H9 (cell line): ENCODE measurements around the gene ITGB6. TPM values are rescaled to one million over a fixed set of nuclear protein-coding genes. Genes with fewer than 3 reads are reported as not detected.

Experiments
- DNase-seq: peaks from one replicate; pipeline ENCODE4 v3.0.0-alpha.2; 2017
- H2AFZ ChIP-seq: one replicate; pipeline ENCODE4 v1.6.1; 2013; ENCODE audit warnings: mild to moderate bottlenecking, low read length, control low read depth, moderate library complexity
- H2AK5ac ChIP-seq: 2 replicates; pipeline ENCODE4 v1.6.1; 2013; ENCODE audit warnings: low read length, control low read depth, mixed read lengths; ENCODE audit not compliant: insufficient read length
- H2BK120ac ChIP-seq: one replicate; pipeline ENCODE4 v1.6.1; 2013; ENCODE audit warnings: low read depth, mild to moderate bottlenecking, low read length, control low read depth, inconsistent platforms; ENCODE audit not compliant: poor library complexity, severe bottlenecking
- H2BK12ac ChIP-seq: 2 replicates; pipeline ENCODE4 v1.6.1; 2013; ENCODE audit warnings: low read length, control low read depth, mixed read lengths, low read depth; ENCODE audit not compliant: insufficient read length
- H2BK15ac ChIP-seq: 2 replicates; pipeline ENCODE4 v1.6.1; 2013; ENCODE audit warnings: low read depth, low read length, control low read depth
- H2BK20ac ChIP-seq: one replicate; pipeline ENCODE4 v1.6.1; 2013; ENCODE audit warnings: low read depth, mild to moderate bottlenecking, low read length, control low read depth, inconsistent platforms; ENCODE audit not compliant: poor library complexity, severe bottlenecking
- H2BK5ac ChIP-seq: 2 replicates; pipeline ENCODE4 v1.6.1; 2013; ENCODE audit warnings: low read length, control low read depth, mixed read lengths; ENCODE audit not compliant: insufficient read length
- H3K14ac ChIP-seq: 2 replicates; pipeline ENCODE4 v1.6.1; 2013; ENCODE audit warnings: low read length, control low read depth; ENCODE audit not compliant: insufficient read depth
- H3K18ac ChIP-seq: 2 replicates; pipeline ENCODE4 v1.6.1; 2013; ENCODE audit warnings: low read depth, mild to moderate bottlenecking, mixed read lengths, low read length, control low read depth; ENCODE audit not compliant: insufficient read length
- H3K23ac ChIP-seq: 2 replicates; pipeline ENCODE4 v1.6.1; 2013; ENCODE audit warnings: low read length, control low read depth, mixed read lengths, low read depth; ENCODE audit not compliant: insufficient read length
- H3K23me2 ChIP-seq: 2 replicates; pipeline ENCODE4 v1.6.1; 2013; ENCODE audit warnings: low read depth, mild to moderate bottlenecking, mixed read lengths, low read length, control low read depth; ENCODE audit not compliant: insufficient read length, poor library complexity, severe bottlenecking
- H3K27ac ChIP-seq: 2 replicates; pipeline ENCODE4 v1.5.1; 2013; ENCODE audit warnings: low read length, control low read depth, mixed read lengths, low read depth; ENCODE audit not compliant: insufficient read length
- H3K27me3 ChIP-seq: 2 replicates; pipeline ENCODE4 v1.6.1; 2013; ENCODE audit warnings: low read length, control low read depth, inconsistent platforms; ENCODE audit not compliant: insufficient read depth
- H3K4ac ChIP-seq: 2 replicates; pipeline ENCODE4 v1.6.1; 2013; ENCODE audit warnings: low read depth, mild to moderate bottlenecking, control low read depth, inconsistent platforms, low read length, moderate library complexity
- H3K4me1 ChIP-seq: 2 replicates; pipeline ENCODE4 v1.6.1; 2013; ENCODE audit warnings: low read length, control low read depth, inconsistent platforms; ENCODE audit not compliant: insufficient read depth
- H3K4me2 ChIP-seq: 2 replicates; pipeline ENCODE4 v1.6.1; 2013; ENCODE audit warnings: low read length, control low read depth, mixed read lengths; ENCODE audit not compliant: insufficient read length, insufficient read depth
- H3K56ac ChIP-seq: 2 replicates; pipeline ENCODE4 v1.6.1; 2013; ENCODE audit warnings: low read depth, mild to moderate bottlenecking, mixed read lengths, low read length, control low read depth; ENCODE audit not compliant: insufficient read length
- H3K79me1 ChIP-seq: 2 replicates; pipeline ENCODE4 v1.6.1; 2013; ENCODE audit warnings: low read depth, mild to moderate bottlenecking, moderate library complexity, low read length, control low read depth, inconsistent platforms; ENCODE audit not compliant: insufficient read depth, poor library complexity, severe bottlenecking
- H3K79me2 ChIP-seq: 2 replicates; pipeline ENCODE4 v1.6.1; 2013; ENCODE audit warnings: low read length, control low read depth, inconsistent platforms; ENCODE audit not compliant: insufficient read depth
- H3K9ac ChIP-seq: 2 replicates; pipeline ENCODE4 v1.6.1; 2013; ENCODE audit warnings: low read length, control low read depth, mixed read lengths; ENCODE audit not compliant: insufficient read length; ENCODE audit errors: extremely low read depth
- H3K9me3 ChIP-seq: one replicate; pipeline ENCODE4 v1.6.1; 2013; ENCODE audit warnings: low read depth, low read length, inconsistent platforms; ENCODE audit not compliant: control insufficient read depth
- H3T11ph ChIP-seq: one replicate; pipeline ENCODE4 v1.6.1; 2013; ENCODE audit warnings: mild to moderate bottlenecking, low read length, control low read depth, inconsistent platforms
- H4K20me1 ChIP-seq: one replicate; pipeline ENCODE4 v1.6.1; 2013; ENCODE audit not compliant: control insufficient read depth, insufficient read length, insufficient read depth
- H4K5ac ChIP-seq: 2 replicates; pipeline ENCODE4 v1.6.1; 2013; ENCODE audit warnings: low read depth, mild to moderate bottlenecking, mixed read lengths, low read length, control low read depth; ENCODE audit not compliant: insufficient read length
- H4K8ac ChIP-seq: replicated peaks from 2 replicates; pipeline ENCODE4 v1.6.1; 2013; ENCODE audit warnings: low read length, control low read depth, mixed read lengths, low read depth; ENCODE audit not compliant: insufficient read length
- H4K91ac ChIP-seq: 2 replicates; pipeline ENCODE4 v1.6.1; 2013; ENCODE audit warnings: low read depth, mild to moderate bottlenecking, moderate library complexity, mixed read lengths, low read length, control low read depth; ENCODE audit not compliant: insufficient read length
- H3K27ac Mint-ChIP-seq, 3 experiments: 2 replicates in 2 of 3; 3 replicates in 1 of 3; pipeline ENCODE4 v1.8.0; 2020 to 2021; ENCODE audit warnings: mixed read lengths in 3 of 3, mild to moderate bottlenecking in 1 of 3, moderate library complexity in 1 of 3
- H3K27me3 Mint-ChIP-seq: 2 replicates; pipeline ENCODE4 v1.8.0; 2021; ENCODE audit warnings: low read depth, mild to moderate bottlenecking, moderate library complexity, mixed read lengths
- H3K36me3 Mint-ChIP-seq, 3 experiments: 2 replicates in 2 of 3; 3 replicates in 1 of 3; pipeline ENCODE4 v1.8.0; 2020 to 2021; ENCODE audit warnings: low read depth in 3 of 3, mixed read lengths in 3 of 3; ENCODE audit not compliant: insufficient read depth in 1 of 3
- H3K4me1 Mint-ChIP-seq, 2 experiments: 2 replicates each; pipeline ENCODE4 v1.8.0; 2020; ENCODE audit warnings: mixed read lengths in 2 of 2
- H3K4me3 Mint-ChIP-seq, 2 experiments: 2 replicates in 1 of 2; 3 replicates in 1 of 2; pipeline ENCODE4 v1.8.0; 2020 to 2021; ENCODE audit warnings: mild to moderate bottlenecking in 2 of 2, mixed read lengths in 2 of 2, moderate library complexity in 1 of 2
- H3K9me3 Mint-ChIP-seq, 2 experiments: 2 replicates in 1 of 2; 3 replicates in 1 of 2; pipeline ENCODE4 v1.8.0; 2020; ENCODE audit warnings: mild to moderate bottlenecking in 2 of 2, mixed read lengths in 2 of 2, moderate library complexity in 1 of 2
- CTCF ChIP-seq: fragments of 200-600 bp; sonication (generic); conservative IDR thresholded peaks from 3 replicates; pipeline ENCODE4 v1.8.0; 2021; ENCODE audit warnings: antibody characterized with exemption, mild to moderate bottlenecking
- WGBS: extraction: QIAGEN DNeasy Blood & Tissue Kit; methylation state at CpG from one replicate; pipeline ENCODE4 v1.1.7; 2013; ENCODE audit warnings: missing lambda C conversion rate, low lambda C conversion rate, mixed read lengths; ENCODE audit not compliant: insufficient read length; ENCODE audit errors: extremely low coverage; 5-methylcytosine and 5-hydroxymethylcytosine counted together
- total RNA-seq: library from RNA; stranded (reverse); gene quantifications from 2 replicates; pipeline ENCODE4 v1.2.1, GENCODE V29; 2021

Gene ITGB6
- total RNA-seq, 1 experiment from 2014 or later = not detected

GRCh38 chr2:160140471-160140870 is 59.6 kb downstream of the ITGB6 start:
- no peak overlapping the region for H2AFZ ChIP-seq

More at GRCh38 chr2:160140471-160140870, 59.6 kb downstream of the ITGB6 start:
- Histone ChIP-seq H3K9ac (no peak overlapping the region), H2BK15ac (no peak overlapping the region), H3K4me2 (no peak overlapping the region), H4K5ac (no peak overlapping the region), H2BK120ac (no peak overlapping the region), H4K8ac (no peak overlapping the region), H3K4me1 (no peaks in the 10 kb centered on the region), H3K79me2 (no peaks in the 10 kb centered on the region), H3K27me3 (no peaks in the 10 kb centered on the region), H2BK12ac (no peak overlapping the region), H2AK5ac (no peak overlapping the region), H3K23ac (no peak overlapping the region), H3T11ph (no peak overlapping the region), H3K9me3 (no peaks in the 10 kb centered on the region), H3K56ac (no peak overlapping the region), H3K4ac (no peak overlapping the region), H3K79me1 (no peaks in the 10 kb centered on the region), H2BK20ac (no peak overlapping the region), H3K14ac (no peak overlapping the region), H3K23me2 (no peaks in the 10 kb centered on the region), H3K27ac (no peak overlapping the region), H2BK5ac (no peak overlapping the region), H3K18ac (no peak overlapping the region), H4K91ac (no peak overlapping the region), H4K20me1 (no peaks in the 10 kb centered on the region)
- Mint-ChIP-seq H3K4me1 (peaks cover 4 to 5% of the 10 kb centered on the region in 2 experiments; a peak in 2 of 4 replicates), H3K36me3 (no peaks in the 10 kb centered on the region), H3K9me3 (no peaks in the 10 kb centered on the region), H3K4me3 (no peak overlapping the region), H3K27ac (no peak overlapping the region; a peak in 1 of 7 replicates), H3K27me3 (no peaks in the 10 kb centered on the region)
- no CpG with 5 or more reads among the region's 4 CpGs for WGBS
- no peak for DNase-seq
- TF ChIP-seq CTCF = no peak
